ENCODE results near the gene SHROOM2. TPM values are rescaled to one million over a fixed set of nuclear protein-coding genes. Genes with fewer than 3 reads are reported as not detected.

SHROOM2 gene
- total RNA-seq, 1 donor from 2014 or later = 12.3 TPM

- DNase-seq = no peak
Observed at GRCh38 chrX:9947131-9947794, 161.0 kb downstream of the SHROOM2 start.

- peak; percentile 4 for DNase-seq
Observed at GRCh38 chrX:9948406-9948805, 162.2 kb downstream of the SHROOM2 start.

GRCh38 chrX:9952300-9952699, 166.1 kb downstream of the SHROOM2 start:
- DNase-seq = no peak

GRCh38 chrX:9953396-9953795, 167.2 kb downstream of the SHROOM2 start:
- DNase-seq = no peak

DNA sequence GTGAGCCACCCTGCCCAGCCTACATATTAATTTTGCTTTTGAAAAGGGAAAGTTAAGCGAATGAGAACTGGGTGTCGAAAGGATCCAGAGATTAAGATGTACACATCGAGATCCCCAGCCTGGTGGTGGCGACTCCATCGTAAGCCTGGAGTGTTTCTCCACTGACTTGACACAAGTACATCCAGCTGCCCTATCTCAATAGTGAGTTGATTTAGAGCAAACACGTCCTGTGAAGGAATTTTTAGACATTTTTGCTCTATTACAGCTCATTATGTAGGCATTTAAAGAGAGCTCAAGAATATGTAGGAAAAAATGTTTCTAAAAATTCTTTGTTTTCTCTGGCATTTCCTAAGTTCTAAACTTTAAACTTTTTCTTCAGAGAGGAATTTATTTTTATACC, 169.3 kb downstream of the SHROOM2 start:
- DNase-seq = no peak

- DNase-seq = no peak
Observed at GRCh38 chrX:9957743-9958142, 171.5 kb downstream of the SHROOM2 start.

DNA sequence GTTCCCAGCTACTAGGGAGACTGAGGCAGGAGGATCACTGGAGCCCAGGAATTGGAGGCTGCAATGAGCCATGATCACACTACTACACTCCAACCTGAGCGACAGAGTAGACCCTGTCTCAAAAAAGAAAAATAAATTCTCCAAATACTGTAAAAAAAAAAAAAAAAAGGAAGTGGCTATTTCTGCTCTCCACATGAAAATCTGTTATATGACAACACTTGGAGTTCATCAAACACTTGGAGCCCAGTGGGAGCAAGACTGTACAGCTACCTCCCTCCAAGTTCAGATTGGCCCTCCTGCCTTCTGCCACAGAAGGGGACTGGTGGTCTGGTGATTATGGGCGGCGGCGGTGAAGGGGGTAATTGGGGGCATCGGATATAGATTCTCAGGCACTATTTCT, 172.0 kb downstream of the SHROOM2 start:
- no peak for DNase-seq

GRCh38 chrX:9961750-9962149, 175.5 kb downstream of the SHROOM2 start:
- no peak for DNase-seq

DNA sequence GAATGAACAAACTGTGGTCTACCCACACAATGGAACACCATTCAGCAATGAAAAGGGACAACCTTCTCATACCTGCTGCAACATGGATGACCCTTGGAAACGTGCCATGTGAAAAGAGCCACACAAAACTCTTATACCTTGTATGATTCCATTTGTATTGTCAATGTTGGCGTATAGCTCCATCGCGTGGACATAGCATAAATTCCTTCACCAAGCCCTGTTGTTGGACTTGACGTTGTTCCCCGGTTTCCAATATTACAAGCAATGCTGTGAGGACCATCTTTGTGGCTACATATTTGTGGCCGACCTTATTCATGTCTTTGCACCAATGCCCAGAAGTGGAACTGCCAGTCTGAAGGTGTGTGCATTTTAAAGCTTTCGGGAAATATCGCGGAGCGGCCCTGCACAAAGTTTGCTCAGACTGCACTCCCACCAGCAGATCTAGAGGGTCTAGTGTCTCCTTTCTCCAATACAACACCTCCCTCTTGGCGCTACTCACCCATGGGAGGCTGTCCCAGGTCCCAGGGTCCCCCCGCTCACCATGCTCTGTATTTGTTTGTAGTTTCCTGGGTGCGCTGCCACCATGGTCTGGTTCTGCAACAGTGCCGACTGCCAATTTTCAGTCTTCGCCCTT, 180.7 kb downstream of the SHROOM2 start, which contains the start of gene CLDN34:
Gene CLDN34 (plus strand): TSS at position 584 of the 634 bp plus-strand sequence. CDS start 0 bp downstream, at position 584.
- DNase-seq = no peak

DNA sequence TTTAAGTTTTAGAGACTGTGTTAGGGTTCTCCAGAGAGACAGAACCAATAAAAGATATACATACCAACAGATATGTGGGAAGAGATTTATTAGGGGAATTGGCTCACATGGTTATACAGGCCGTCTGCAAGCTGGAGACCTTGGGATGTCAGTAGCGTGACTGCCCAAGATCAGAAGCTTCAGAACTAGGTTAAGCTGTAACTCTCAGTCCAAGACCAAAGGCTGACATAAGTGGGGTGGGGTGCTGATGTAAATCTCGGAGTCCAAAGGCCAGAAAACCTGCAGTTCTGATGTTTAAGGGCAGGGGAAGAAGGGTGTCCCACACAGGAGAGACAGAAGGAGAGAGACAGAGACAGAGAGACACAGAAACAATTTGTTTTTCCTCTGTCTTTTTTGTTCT, 191.4 kb downstream of the SHROOM2 start:
- DNase-seq = no peak

- no peak for DNase-seq
Observed at GRCh38 chrX:9980401-9980800, 194.2 kb downstream of the SHROOM2 start.

DNA sequence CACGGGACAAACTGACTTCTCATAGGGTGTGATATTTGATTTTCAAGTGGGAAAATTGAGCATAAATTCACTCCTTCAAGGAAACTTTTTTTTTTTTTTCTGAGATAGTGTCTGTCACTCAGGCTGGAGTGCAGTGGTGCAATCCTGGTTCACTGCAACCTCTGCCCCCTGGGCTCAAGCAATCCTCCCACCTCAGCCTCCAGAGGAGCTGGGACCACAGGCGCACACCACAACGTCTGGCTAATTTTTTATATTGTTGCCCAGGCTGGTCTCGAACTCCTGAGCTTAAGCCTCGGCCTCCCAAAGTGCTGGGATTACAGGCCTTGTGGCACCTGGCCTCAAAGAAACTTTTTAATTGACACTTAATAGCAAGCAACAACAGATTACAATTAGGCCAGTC, 194.7 kb downstream of the SHROOM2 start:
- DNase-seq = no peak

GRCh38 chrX:9983441-9983840, 197.2 kb downstream of the SHROOM2 start:
- no peak for DNase-seq

- DNase-seq = no peak
Observed at GRCh38 chrX:9983846-9984245, 197.6 kb downstream of the SHROOM2 start.

DNA sequence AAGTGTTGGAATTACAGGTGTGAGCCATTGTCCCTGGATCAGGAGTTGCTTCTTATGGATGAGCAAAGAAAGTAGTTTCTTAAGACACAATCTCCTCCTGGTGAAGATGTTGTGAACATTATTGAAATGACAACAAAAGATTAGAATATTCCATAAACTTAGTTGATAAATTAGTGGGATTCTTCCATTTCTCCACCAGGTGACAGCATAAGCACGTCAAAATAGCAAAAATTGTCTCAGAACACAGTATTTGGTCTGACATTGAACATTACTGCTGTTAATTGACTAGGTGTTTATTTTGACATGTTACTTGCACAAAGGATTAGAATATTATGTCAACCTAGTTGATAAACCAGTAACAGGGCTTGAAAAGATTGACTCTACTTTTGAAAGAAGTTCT, 202.5 kb downstream of the SHROOM2 start:
- no peak for DNase-seq

DNA sequence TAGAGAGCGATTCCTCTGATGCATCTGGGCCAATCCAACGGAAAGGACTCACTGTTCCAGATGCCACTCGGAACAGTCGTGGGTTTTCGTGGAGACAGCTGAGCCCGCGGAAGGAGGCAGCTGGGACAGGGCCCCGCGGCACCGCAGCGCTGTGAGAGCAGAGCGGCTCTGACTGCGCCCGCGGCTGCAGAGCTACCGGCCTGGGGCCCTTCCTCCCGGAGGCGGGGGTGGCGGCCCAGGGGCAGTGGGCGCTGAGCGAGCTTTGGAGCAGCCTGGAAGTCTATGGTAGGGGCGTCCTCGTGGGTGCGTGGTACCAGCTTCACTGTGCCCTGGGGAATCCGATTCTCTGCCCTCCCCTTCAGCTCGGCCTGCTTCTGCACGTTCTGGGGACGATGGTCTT, 205.8 kb downstream of the SHROOM2 start:
- no peak for DNase-seq

GRCh38 chrX:9992724-9993123, 206.5 kb downstream of the SHROOM2 start:
- no peak for DNase-seq

DNA sequence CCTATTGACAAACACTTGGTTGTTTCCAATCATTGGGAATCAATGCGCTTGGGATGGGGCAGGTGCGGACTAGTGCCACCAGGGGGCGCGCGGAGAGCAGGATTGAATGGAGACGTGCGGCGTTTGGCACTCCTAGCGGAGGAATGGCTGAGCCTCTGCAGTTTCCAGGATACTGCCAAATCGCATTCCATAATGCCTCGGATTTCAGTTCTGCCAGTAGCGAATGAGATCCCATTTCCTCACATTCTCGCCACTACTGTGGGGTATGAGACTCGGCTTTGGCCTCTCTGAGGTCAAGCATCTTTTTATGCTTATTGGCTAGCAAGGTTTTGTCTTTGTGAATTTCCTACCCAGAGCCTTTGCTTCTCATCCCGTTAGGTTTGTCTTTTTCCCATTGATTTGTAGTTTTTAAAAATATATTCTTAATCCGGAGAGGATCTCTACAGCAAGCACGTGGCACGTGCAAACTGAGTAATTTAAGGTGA, 209.7 kb downstream of the SHROOM2 start:
- peak; percentile 54 for DNase-seq

- DNase-seq = no peak
Observed at GRCh38 chrX:9997041-9997440, 210.8 kb downstream of the SHROOM2 start.

DNA sequence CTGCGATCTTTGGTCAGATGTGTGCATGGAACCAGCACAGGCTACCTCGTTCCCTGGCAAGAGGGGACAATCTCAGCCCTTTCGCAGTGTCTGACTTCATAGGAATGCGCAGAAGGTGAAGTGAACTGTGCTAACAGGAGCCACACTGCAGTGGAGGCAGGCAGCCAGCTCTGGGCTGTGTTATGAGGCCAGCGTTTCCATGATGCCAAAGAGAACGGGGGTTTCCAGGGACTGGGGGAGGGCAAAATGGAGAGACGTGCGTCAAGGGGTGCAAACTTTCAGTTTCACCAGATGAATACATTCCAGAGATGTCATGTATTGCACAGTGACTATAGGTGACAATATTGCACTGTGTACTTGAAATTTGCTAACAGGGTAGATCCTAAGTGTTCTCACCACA, 211.3 kb downstream of the SHROOM2 start:
- DNase-seq = no peak

Data from occipital lobe (tissue), 2 donors.